SK-N-SH (cell line): ENCODE measurements around the gene AUH. TPM values are rescaled to one million over a fixed set of nuclear protein-coding genes. Genes with fewer than 3 reads are reported as not detected.

Source experiments
- CTCF ChIA-PET: fragments of 300-600, 350-600 bp; formaldehyde crosslinking; extraction: SDS; loops from one replicate; lab custom pipeline; 2021; lab: Yijun Ruan, JAX
- POLR2A ChIA-PET: fragments of 350-600 bp; sonication (Branson Sonifier 250); formaldehyde crosslinking; extraction: SDS; loops from one replicate; lab custom pipeline; 2020; ENCODE audit warnings: antibody characterized with exemption, inconsistent platforms; lab: Yijun Ruan, JAX
- DNase-seq: peaks from one replicate; pipeline ENCODE4 v3.0.0; 2012
- H2AFZ ChIP-seq: fragments of 200-600 bp; sonication (generic); 2 replicates; pipeline ENCODE4 v1.8.1; 2016; ENCODE audit warnings: antibody characterized with exemption, mild to moderate bottlenecking, low read depth
- H3F3A ChIP-seq: fragments of 200-600 bp; sonication (generic); replicated peaks from 2 replicates; pipeline ENCODE3; 2016; ENCODE audit warnings: antibody characterized with exemption, mild to moderate bottlenecking; ENCODE audit not compliant: insufficient read depth
- H3K27ac ChIP-seq, 2 experiments: fragments of 200-500 bp in 1 of 2; fragments of 200-600 bp in 1 of 2; sonication (Bioruptor generic) in 1 of 2; sonication (generic), shearing (Covaris generic) in 1 of 2; 2 replicates each; pipeline versions ENCODE4 v1.5.1 to v1.6.1; 2014 to 2016; ENCODE audit warnings: low read depth in 2 of 2, inconsistent platforms in 1 of 2, low read length in 1 of 2, mild to moderate bottlenecking in 1 of 2, mixed read lengths in 1 of 2
- H3K27me3 ChIP-seq: fragments of 200-600 bp; sonication (generic), shearing (Covaris generic); 2 replicates; pipeline ENCODE4 v1.6.1; 2016; ENCODE audit warnings: mixed run types; ENCODE audit not compliant: insufficient read depth
- H3K36me3 ChIP-seq, 2 experiments: fragments of 200-500 bp in 1 of 2; fragments of 200-600 bp in 1 of 2; sonication (Bioruptor generic) in 1 of 2; sonication (generic) in 1 of 2; replicated peaks in 1 of 2; 2 replicates each; pipeline versions ENCODE3 to v1.5.1; 2014 to 2016; ENCODE audit warnings: low read length in 1 of 2, mild to moderate bottlenecking in 1 of 2; ENCODE audit not compliant: insufficient read depth in 2 of 2, control insufficient read depth in 1 of 2
- H3K4me1 ChIP-seq, 2 experiments: fragments of 200-500 bp in 1 of 2; fragments of 200-600 bp in 1 of 2; sonication (Bioruptor generic) in 1 of 2; sonication (generic), shearing (Covaris generic) in 1 of 2; 2 replicates each; pipeline versions ENCODE4 v1.5.1 to v1.6.1; 2014 to 2016; ENCODE audit warnings: low read depth in 1 of 2, low read length in 1 of 2, mixed run types in 1 of 2; ENCODE audit not compliant: insufficient read depth in 2 of 2, control insufficient read depth in 1 of 2
- H3K4me2 ChIP-seq: fragments of 200-600 bp; sonication (generic), shearing (Covaris generic); 2 replicates; pipeline ENCODE4 v1.6.1; 2017; ENCODE audit warnings: mixed run types
- H3K4me3 ChIP-seq, 2 experiments: fragments of 200-500 bp in 1 of 2; fragments of 200-600 bp in 1 of 2; sonication (Bioruptor generic) in 1 of 2; sonication (generic), shearing (Covaris generic) in 1 of 2; 2 replicates each; pipeline versions ENCODE4 v1.5.1 to v1.8.1; 2014 to 2016; ENCODE audit warnings: low read depth in 2 of 2, inconsistent platforms in 1 of 2, low read length in 1 of 2, mild to moderate bottlenecking in 1 of 2, mixed read lengths in 1 of 2, moderate library complexity in 1 of 2
- H3K79me2 ChIP-seq: fragments of 200-600 bp; sonication (generic); 2 replicates; pipeline ENCODE4 v1.8.1; 2017; ENCODE audit warnings: mild to moderate bottlenecking; ENCODE audit not compliant: insufficient read depth
- H3K9ac ChIP-seq: fragments of 200-600 bp; sonication (generic); 2 replicates; pipeline ENCODE4 v1.6.1; 2017; ENCODE audit warnings: mixed run types
- H3K9me2 ChIP-seq: fragments of 200-600 bp; sonication (generic); 2 replicates; pipeline ENCODE4 v1.6.1; 2017; ENCODE audit warnings: mixed run types
- H3K9me3 ChIP-seq: fragments of 200-600 bp; sonication (generic); 2 replicates; pipeline ENCODE4 v1.6.1; 2017; ENCODE audit warnings: mixed run types, mild to moderate bottlenecking, moderate library complexity
- H4K20me1 ChIP-seq: fragments of 200-600 bp; sonication (generic); 2 replicates; pipeline ENCODE4 v1.6.1; 2017; ENCODE audit warnings: mild to moderate bottlenecking, mixed run types; ENCODE audit not compliant: insufficient read depth
- CHD2 ChIP-seq: fragments of 150-350 bp; IDR thresholded peaks from 2 replicates; pipeline ENCODE4 v1.6.1; 2018; ENCODE audit warnings: low read length; ENCODE audit not compliant: partially characterized antibody
- ELF1 ChIP-seq: IDR thresholded peaks from 2 replicates; pipeline ENCODE4 v1.4.0; 2012
- EZH2phosphoT487 ChIP-seq: fragments of 200-600 bp; sonication (generic); IDR thresholded peaks from 2 replicates; pipeline ENCODE4 v1.6.1; 2017; ENCODE audit warnings: low read depth, mixed run types, mild to moderate bottlenecking, antibody characterized with exemption, moderate library complexity, borderline replicate concordance
- FOSL2 ChIP-seq: IDR thresholded peaks from 2 replicates; pipeline ENCODE4 v1.4.0; 2012; ENCODE audit warnings: low read depth, mild to moderate bottlenecking, moderate library complexity, borderline replicate concordance
- FOXJ3 ChIP-seq: sonication (generic); formaldehyde crosslinking; IDR thresholded peaks from 2 replicates; pipeline ENCODE4 v1.5.1; 2020; ENCODE audit warnings: mild to moderate bottlenecking, missing genetic modification reagents
- FOXM1 ChIP-seq: IDR thresholded peaks from 2 replicates; pipeline ENCODE4 v1.4.0; 2012; ENCODE audit warnings: low read depth, mild to moderate bottlenecking
- GATA2 ChIP-seq: sonication (generic); formaldehyde crosslinking; IDR thresholded peaks from 2 replicates; pipeline ENCODE4 v1.5.0; 2020; ENCODE audit warnings: mild to moderate bottlenecking, missing genetic modification reagents
- IRF3 ChIP-seq: fragments of 150-350 bp; IDR thresholded peaks from 2 replicates; pipeline ENCODE4 v1.6.1; 2016; ENCODE audit warnings: mild to moderate bottlenecking, low read depth, low read length
- JUND ChIP-seq: IDR thresholded peaks from 2 replicates; pipeline ENCODE4 v1.4.0; 2012
- MEF2A ChIP-seq: IDR thresholded peaks from 2 replicates; pipeline ENCODE4 v1.4.0; 2012; ENCODE audit warnings: low read depth, borderline replicate concordance
- MXI1 ChIP-seq: IDR thresholded peaks from 2 replicates; pipeline ENCODE4 v1.6.1; 2012; ENCODE audit warnings: mild to moderate bottlenecking, low read depth, low read length, improper control_type of control experiment
- POLR2AphosphoS5 ChIP-seq: IDR thresholded peaks from 2 replicates; pipeline ENCODE4 v1.6.1; 2012; ENCODE audit warnings: low read depth, low read length
- RCOR1 ChIP-seq: fragments of 150-350 bp; IDR thresholded peaks from 2 replicates; pipeline ENCODE4 v1.6.1; 2017; ENCODE audit warnings: antibody characterized with exemption, low read length
- REST ChIP-seq: IDR thresholded peaks from 2 replicates; pipeline ENCODE4 v1.6.1; 2012; ENCODE audit warnings: mild to moderate bottlenecking, low read depth, low read length, moderate library complexity
- SMC3 ChIP-seq: IDR thresholded peaks from 2 replicates; pipeline ENCODE4 v1.6.1; 2012; ENCODE audit warnings: low read depth, low read length, improper control_type of control experiment
- TAF1 ChIP-seq: IDR thresholded peaks from 2 replicates; pipeline ENCODE4 v1.6.1; 2012; ENCODE audit warnings: low read depth, mild to moderate bottlenecking, low read length, moderate library complexity, borderline replicate concordance
- ZBTB33 ChIP-seq: IDR thresholded peaks from 2 replicates; pipeline ENCODE4 v1.4.0; 2012; ENCODE audit warnings: low read depth, borderline replicate concordance
- WGBS: methylation state at CpG from one replicate; pipeline ENCODE4 v1.1.6; 2017; ENCODE audit warnings: low lambda C conversion rate; 5-methylcytosine and 5-hydroxymethylcytosine counted together
- polyA plus RNA-seq, 3 experiments: library from polyadenylated mRNA; depleted of rRNA; stranded (reverse); fragments of >200 nt; gene quantifications; 2 replicates each; pipeline ENCODE4 v1.2.3, GENCODE V29; 2012
- TF ChIP-seq, protein P1 (sequence below): fragments of 200-600 bp; sonication (generic); IDR thresholded peaks from 2 replicates; pipeline ENCODE4 v1.6.1; 2017; ENCODE audit warnings: antibody characterized with exemption, mild to moderate bottlenecking, moderate library complexity
- TF ChIP-seq, protein P2 (sequence below): IDR thresholded peaks from 2 replicates; pipeline ENCODE4; 2012

AUH gene
- polyA plus RNA-seq, 1 of the 3 experiments (the other 2 are of a cell fraction): 7.6 TPM

- Histone ChIP-seq H3K9ac (no peak overlapping the region), H3K4me2 (no peak overlapping the region), H3K9me2 (no peaks in the 10 kb centered on the region), H2AFZ (no peak overlapping the region), H3K27me3 (no peaks in the 10 kb centered on the region), H3K4me1 (no peaks in the 10 kb centered on the region), H4K20me1 (no peaks in the 10 kb centered on the region), H3F3A (no peaks in the 10 kb centered on the region), H3K36me3 (no peaks in the 10 kb centered on the region), H3K9me3 (no peaks in the 10 kb centered on the region), H3K4me3 (no peak overlapping the region), H3K27ac (no peak overlapping the region), H3K79me2 (no peaks in the 10 kb centered on the region)
- ChIA-PET CTCF (no interaction called here), POLR2A (no interaction called here)
- no peak for DNase-seq
- WGBS: 96% methylated on average over 8 of the region's 8 CpGs
- TF ChIP-seq REST (no peak), FOSL2 (no peak), JUND (no peak), EZH2phosphoT487 (no peak), GATA2 (CRISPR knock-in tag) (no peak), MEF2A (no peak), ELF1 (no peak), RCOR1 (no peak), TAF1 (no peak), CHD2 (no peak), FOXJ3 (CRISPR knock-in tag) (no peak), IRF3 (no peak), MXI1 (no peak), FOXM1 (no peak), ZBTB33 (no peak), SMC3 (no peak), POLR2AphosphoS5 (no peak)
- TF ChIP-seq, protein P1, sequence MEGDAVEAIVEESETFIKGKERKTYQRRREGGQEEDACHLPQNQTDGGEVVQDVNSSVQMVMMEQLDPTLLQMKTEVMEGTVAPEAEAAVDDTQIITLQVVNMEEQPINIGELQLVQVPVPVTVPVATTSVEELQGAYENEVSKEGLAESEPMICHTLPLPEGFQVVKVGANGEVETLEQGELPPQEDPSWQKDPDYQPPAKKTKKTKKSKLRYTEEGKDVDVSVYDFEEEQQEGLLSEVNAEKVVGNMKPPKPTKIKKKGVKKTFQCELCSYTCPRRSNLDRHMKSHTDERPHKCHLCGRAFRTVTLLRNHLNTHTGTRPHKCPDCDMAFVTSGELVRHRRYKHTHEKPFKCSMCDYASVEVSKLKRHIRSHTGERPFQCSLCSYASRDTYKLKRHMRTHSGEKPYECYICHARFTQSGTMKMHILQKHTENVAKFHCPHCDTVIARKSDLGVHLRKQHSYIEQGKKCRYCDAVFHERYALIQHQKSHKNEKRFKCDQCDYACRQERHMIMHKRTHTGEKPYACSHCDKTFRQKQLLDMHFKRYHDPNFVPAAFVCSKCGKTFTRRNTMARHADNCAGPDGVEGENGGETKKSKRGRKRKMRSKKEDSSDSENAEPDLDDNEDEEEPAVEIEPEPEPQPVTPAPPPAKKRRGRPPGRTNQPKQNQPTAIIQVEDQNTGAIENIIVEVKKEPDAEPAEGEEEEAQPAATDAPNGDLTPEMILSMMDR: no peak
- TF ChIP-seq, protein P2, sequence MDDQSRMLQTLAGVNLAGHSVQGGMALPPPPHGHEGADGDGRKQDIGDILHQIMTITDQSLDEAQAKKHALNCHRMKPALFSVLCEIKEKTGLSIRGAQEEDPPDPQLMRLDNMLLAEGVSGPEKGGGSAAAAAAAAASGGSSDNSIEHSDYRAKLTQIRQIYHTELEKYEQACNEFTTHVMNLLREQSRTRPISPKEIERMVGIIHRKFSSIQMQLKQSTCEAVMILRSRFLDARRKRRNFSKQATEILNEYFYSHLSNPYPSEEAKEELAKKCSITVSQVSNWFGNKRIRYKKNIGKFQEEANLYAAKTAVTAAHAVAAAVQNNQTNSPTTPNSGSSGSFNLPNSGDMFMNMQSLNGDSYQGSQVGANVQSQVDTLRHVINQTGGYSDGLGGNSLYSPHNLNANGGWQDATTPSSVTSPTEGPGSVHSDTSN: no peak
Measured at GRCh38 chr9:91279296-91280204, 82.2 kb downstream of the AUH start.
